Retinal pigment epithelial cell (primary cell): ENCODE results near the gene TMEM26.

Experiments
- DNase-seq: peaks from one replicate; pipeline ENCODE4 v3.0.0-alpha.2; 2010; ENCODE audit warnings: low read depth
- H3K4me3 ChIP-seq: 2 replicates; pipeline ENCODE4 v1.5.1; 2011; ENCODE audit warnings: mild to moderate bottlenecking, low read length, control low read depth, moderate library complexity
- CTCF ChIP-seq: conservative IDR thresholded peaks from 2 replicates; pipeline ENCODE4 v1.5.1; 2011; ENCODE audit warnings: low read depth, low read length, control low read depth, inconsistent platforms

TMEM26 gene

DNA sequence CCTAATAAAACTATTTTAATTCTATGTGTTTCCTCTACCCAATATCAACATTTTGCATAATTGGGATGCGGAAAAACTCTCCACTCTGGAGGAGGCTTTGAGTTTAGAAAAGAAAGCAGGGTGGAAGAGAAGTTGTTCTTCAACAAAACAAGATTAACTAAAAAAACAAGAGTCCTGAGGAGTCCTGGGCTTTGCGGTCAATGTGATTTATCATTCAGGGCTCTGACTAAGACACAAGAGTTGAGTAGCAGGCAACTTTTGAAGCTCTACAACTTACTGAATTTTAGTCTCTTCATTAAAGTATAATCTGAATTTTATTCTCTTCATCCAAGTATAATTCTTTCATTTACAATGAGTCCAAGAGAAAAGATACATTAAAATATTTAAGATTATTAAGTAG lies 18.3 kb upstream of the TMEM26 start:
- no peak for TF ChIP-seq CTCF
- no peak overlapping the region for H3K4me3 ChIP-seq
- no peak for DNase-seq

- no peak for DNase-seq
- no peak for TF ChIP-seq CTCF
- H3K4me3 ChIP-seq = no peak overlapping the region
These were observed 17.6 kb upstream of the TMEM26 start for GRCh38 chr10:61470740-61471139.

GRCh38 chr10:61465901-61466632 lies 12.9 kb upstream of the TMEM26 start:
- H3K4me3 ChIP-seq = no peak overlapping the region
- DNase-seq = no peak
- TF ChIP-seq CTCF = no peak

- no peak for DNase-seq
- no peak overlapping the region for H3K4me3 ChIP-seq
- TF ChIP-seq CTCF = no peak
These were observed 12.0 kb upstream of the TMEM26 start for GRCh38 chr10:61465171-61465496.

DNA sequence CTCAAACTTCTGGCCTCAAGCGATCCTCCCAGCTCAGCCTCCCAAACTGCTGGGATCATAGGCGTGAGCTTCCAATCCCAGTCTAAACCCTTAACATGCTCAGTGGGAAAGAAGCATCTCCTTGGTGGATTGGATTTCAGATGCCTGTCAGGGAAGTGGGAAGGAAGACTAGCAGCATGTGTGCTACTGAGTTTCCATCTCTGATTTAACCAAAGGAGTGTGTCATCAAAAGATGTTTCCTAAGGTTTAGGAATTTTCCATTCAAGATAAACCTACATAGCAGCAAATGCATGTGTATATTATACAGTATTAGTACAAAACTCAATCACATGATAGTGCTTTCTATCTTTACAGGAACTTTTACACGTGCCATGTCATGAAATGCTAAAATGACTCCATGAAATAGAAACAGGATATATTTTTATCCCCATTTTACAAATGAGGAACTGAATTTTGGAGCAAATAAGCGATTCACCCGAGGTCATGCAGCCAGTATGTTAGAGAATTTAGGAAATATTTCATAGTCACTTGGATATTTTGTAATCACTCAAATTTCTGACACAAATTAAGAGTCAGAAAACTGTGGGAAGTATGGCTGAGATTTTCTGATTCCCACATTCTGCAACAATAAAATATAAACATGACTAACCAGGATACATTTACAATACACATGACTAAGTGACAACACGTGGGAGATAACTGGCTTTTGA lies 11.4 kb upstream of the TMEM26 start:
- no peak for TF ChIP-seq CTCF
- no peak for DNase-seq
- no peak overlapping the region for H3K4me3 ChIP-seq

- no peak for DNase-seq
- no peak for TF ChIP-seq CTCF
These were observed 10.1 kb upstream of the TMEM26 start for GRCh38 chr10:61463035-61463909.

More at GRCh38 chr10:61463035-61463909, 10.1 kb upstream of the TMEM26 start:
- no peak overlapping the region for H3K4me3 ChIP-seq
